Subcutaneous adipose tissue (tissue), 4 donors: ENCODE data around the gene EID1. TPM values are rescaled to one million over a fixed set of nuclear protein-coding genes. Genes with fewer than 3 reads are reported as not detected.

Experiments
- CTCF ChIP-seq: fragments of 450-650 bp; IDR thresholded peaks from one replicate; pipeline ENCODE4 v1.5.1; 2016; ENCODE audit warnings: low read depth, mild to moderate bottlenecking, control low read depth, antibody characterized with exemption, moderate library complexity
- total RNA-seq, 4 donors: library from RNA; depleted of rRNA; stranded (reverse); fragments of >200 nt; gene quantifications; one replicate each; pipeline ENCODE4 v1.1.0, GENCODE V29; 2016

Gene EID1
- total RNA-seq, 4 donors from 2014 or later, result 140 to 200 (median 154) TPM

GRCh38 chr15:48914717-48915116 is 36.8 kb downstream of the EID1 start:
- no peak for TF ChIP-seq CTCF

GRCh38 chr15:48915861-48916260 is 37.9 kb downstream of the EID1 start:
- no peak for TF ChIP-seq CTCF

- TF ChIP-seq CTCF, result no peak
Measured at GRCh38 chr15:48916721-48917120, 38.8 kb downstream of the EID1 start.

GRCh38 chr15:48922046-48922445 is 44.1 kb downstream of the EID1 start:
- TF ChIP-seq CTCF, result no peak

DNA sequence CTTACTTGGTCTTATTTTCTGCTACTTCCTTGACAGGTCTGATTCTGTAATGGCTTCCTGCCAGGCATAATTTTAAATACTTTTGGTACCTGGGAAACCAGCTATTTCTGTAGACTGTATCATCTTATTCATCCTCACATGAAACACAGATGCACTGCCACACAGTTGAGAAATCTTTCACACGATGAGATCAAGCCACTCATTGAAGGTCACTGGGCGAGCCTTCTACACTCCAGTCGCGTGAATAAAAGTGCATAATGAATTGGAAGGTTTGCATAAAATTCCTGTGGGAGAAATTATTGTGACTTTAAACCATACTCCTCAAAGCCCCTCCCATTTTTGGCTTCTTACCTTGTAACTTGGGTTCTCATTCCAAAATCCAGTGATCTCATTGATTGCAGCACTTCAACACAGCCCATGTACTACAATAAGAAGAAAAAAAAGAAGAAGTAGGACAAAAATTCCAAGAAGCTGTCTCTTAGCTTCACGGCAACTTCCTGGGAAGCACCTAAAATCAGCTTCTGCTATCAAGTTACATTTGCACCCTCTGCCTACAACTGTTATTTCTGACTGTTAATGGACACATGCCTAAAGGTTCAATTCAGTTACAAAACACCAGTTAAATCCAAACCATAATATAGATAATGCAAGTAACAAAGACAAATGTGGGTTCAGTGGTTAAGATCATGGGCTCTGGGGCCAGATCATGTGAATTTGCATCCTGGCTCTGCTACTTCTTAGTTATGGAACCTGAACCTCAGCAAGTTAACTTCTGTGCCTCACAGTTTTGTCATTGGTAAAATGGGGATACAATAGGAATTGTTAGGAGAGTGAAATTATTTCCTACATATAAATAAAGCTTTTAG is 46.8 kb downstream of the EID1 start:
- TF ChIP-seq CTCF, result no peak

DNA sequence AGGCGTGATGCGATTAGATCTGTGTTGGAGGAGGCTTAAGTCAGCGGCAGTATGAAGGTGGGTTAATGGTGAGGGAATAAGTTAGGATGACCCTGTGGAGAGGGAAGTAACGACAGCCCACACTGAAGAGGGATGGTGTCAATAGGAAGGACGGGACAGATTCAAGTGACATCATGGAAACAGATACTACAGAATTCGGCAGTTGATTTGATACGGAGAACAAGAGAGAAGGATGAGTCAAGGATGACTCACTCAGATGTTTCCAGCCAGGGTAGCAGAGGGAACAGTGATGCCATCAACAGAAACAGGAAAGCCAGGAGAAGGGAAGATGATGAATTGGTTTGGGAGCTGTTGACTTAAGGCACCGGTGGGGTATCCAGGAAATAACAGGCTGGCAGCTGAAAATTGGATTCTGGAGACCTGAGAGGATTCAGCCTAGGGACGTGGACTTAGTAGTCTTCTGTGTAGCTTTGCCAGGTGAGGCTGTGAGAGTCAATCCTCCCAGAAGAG is 47.8 kb downstream of the EID1 start:
- no peak for TF ChIP-seq CTCF

- TF ChIP-seq CTCF, result no peak
Measured at GRCh38 chr15:48928877-48929538, 51.1 kb downstream of the EID1 start.
